ENCODE results near the gene CNTNAP2.
"Not testable (repeated sequence)": the region's sequence is repeated elsewhere in the genome, so short reads cannot be mapped to it uniquely, and the experiment has no call there.

CNTNAP2 gene

DNA sequence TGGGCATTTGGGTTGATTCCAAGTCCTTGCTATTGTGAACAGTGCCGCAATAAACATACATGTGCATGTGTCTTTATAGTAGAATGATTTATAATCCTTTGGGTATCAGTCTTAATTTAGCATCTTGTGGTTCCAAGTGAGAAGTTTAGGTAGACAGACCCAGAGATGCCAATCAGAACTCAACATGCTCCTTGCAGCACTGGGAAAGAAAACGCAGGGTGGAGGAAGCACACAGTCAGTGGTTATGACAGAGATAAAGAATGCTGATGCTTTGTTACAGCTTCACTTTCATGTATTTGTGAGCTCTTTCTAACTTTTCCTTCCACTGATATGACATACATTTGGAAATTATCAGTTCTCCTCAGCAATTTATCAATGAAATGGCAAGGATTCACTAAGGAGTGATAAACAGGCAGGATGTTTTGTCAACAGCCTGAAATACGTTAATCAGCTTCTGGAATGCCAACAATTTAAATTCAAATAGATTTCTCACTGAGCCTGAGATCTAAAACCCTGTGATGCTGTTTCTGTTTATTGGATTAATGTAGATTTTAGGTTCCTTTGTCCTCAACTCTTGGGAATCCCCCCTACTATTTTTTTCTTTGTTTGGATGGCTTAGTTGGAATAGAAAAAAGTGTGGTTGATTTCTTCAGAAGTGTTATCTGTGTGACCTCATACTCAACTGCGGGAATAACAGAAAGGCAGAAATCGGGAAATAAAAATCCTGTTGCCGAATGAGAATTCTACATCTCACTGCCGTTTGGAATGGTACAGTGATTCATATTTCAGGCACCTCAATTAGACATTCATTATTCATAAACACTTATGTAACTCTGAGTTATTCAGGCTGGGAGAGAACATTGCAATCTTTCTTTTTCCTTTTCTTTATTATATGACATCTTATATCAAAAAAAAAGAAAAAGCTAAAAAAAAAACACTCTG, 675.0 kb downstream of the CNTNAP2 start:
- no peak for DNase-seq

GRCh38 chr7:146804620-146805019, 688.0 kb downstream of the CNTNAP2 start:
- no peak for DNase-seq

DNA sequence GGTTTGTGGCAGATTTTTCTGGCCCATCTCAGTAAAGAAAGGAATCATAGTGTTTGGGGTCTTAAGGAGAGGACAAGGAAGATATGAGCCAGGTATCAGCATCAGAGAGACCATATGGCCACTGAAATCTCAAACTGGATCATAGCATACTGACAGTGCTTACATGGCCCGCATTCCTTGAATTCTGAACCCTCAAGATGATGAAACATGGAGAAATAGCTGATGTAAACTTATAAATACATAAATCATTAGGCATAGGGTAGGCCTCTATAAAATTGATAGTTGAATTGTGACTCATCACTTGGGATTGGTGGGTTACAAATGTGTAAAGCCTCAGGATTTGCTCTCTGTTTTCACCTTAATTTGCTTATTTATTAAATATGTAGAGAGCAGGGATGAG, 688.5 kb downstream of the CNTNAP2 start:
- DNase-seq, result no peak

DNA sequence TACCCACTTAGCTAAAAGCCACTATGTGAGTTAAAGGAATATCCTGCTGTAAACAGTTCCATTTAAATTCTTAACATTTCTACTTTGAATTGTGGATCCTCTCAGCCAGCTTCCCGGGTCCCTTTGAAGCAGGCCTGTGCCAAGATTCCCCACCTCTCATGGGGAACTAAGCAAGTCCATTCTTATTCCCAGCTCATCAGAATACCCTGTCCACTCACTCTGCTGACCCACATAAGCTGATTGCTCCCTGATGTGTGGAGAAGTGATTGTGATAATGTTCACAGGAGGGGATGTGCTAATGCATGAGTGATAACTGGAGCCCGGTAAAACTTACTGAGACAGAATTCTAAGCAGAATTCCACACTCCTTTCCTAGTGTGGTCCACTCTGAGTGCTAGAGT, 709.7 kb downstream of the CNTNAP2 start:
- DNase-seq, result no peak

- no peak for DNase-seq
Measured at GRCh38 chr7:146830686-146831085, 714.1 kb downstream of the CNTNAP2 start.

GRCh38 chr7:146831875-146832274, 715.3 kb downstream of the CNTNAP2 start:
- no peak for DNase-seq

DNA sequence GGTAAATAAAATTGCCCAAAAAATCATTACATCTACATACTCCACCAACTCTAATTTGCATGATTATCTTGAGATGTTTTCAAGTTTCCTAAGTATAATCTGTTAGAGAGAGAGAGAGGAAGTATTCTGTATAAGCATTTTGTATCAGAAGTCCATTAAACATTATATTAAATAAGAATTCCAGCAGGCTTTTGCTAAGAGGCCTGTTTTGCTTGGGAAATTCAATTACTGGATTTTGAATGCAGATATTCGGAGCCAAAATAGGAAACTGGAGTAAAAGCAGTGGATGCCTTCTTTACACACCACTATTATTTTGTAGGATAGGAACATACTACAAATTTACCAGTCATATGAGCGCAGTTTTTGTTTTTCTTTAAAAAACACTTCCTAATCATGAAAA, 727.8 kb downstream of the CNTNAP2 start:
- DNase-seq, result no peak

- no peak for DNase-seq
Measured at GRCh38 chr7:146858690-146859089, 742.1 kb downstream of the CNTNAP2 start.

DNA sequence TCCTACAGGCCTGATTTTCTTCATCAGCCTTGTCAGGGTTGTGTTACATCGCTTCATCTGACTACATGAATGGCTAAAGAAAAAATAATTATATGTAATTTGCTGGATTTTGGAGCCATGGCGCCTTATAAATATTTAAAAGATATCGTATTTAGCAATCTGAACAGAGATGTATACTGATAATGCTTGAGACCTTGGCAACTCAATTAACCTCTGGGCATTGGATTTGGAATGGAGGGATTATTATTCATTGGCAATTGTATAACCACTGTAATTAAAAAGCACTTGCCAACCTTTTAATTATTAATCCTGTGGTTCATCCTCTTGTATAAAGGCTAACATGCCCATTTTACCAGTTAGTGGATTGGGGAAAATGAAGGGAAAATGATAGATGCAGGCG, 745.1 kb downstream of the CNTNAP2 start:
- no peak for DNase-seq

DNA sequence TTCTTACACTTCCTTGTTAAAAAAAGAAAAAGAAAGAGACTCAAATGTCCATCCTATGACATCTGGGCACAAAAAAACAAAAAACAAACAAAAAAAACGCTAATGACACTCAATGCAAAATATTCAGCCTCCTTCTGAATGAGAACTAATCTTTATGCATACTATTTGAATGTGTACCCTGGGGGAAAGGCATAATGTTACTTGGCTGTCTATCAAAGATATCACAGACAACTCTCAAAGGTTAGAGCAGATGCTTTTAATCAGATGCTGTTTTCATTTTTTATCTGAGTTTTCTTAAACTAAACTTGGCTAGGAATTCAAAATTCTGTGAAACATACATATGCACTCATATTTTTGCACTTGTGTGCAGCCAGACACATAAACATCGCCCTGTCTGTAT, 745.8 kb downstream of the CNTNAP2 start:
- no peak for DNase-seq

GRCh38 chr7:146864644-146865043, 748.0 kb downstream of the CNTNAP2 start:
- no peak for DNase-seq

- DNase-seq, result no peak
Measured at GRCh38 chr7:146865696-146866095, 749.1 kb downstream of the CNTNAP2 start.

DNA sequence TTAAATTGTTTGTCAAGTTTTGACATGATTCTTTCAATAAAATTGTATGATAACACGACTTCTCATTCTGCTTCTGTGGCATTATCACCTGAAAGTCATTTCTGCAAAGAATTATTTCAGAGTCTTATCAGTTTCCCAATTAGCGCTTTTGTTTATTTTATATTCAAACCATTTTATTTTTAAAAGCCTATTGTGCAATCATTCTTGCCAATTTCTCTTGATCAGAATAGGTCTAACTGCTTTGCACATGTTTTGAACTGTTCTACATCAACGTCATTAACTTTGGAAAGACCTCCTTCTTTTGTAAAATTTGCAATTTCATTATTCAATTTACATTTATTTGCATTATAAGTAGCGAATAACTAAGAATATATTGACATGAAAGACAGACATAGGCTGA, 758.1 kb downstream of the CNTNAP2 start:
- DNase-seq, result no peak

DNA sequence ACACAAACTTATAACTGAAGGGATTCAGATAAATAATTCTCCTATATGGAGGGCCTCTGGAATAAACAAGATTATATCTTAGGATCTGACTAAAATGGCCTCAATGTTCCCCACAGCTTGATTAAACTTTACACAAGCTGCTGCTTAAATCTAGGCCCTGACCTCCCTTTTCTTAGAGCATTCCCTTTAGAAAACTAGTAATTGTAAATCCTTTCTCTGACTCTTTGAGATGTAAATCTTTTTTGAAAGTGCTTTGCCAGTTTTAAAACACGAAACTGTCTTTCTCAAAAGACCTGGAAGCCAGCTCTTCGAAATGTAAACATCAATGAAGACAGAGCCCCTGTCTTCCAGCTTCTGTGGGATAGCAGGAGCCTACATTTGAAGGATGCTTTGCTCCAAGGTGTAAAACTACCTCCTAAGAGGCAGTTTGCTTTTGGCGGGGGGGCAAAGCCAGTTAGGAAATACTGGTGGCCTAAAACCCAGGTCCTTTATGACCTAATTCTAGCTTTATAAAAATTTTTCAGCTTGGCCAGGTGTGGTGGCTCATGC, 758.7 kb downstream of the CNTNAP2 start:
- DNase-seq, result no peak

DNA sequence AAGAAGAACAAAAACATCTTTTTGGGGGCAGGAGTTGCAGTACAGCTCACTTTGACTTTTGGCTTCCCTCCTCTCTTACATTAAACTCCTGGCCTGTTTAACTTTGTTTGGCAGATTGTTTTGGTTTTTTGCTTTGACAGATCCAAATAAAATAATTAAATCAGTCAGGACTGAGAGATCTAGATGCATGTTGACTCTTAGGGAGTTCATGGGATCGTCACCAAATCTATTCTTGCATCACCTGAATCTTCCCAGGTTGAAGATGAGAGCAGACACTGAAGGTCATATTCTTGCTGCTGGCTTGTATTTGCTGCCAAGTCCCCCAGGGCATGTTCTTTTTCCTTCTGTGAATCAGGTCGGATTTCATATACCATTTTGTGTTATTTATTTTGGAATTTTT, 759.4 kb downstream of the CNTNAP2 start:
- DNase-seq, result no peak

DNA sequence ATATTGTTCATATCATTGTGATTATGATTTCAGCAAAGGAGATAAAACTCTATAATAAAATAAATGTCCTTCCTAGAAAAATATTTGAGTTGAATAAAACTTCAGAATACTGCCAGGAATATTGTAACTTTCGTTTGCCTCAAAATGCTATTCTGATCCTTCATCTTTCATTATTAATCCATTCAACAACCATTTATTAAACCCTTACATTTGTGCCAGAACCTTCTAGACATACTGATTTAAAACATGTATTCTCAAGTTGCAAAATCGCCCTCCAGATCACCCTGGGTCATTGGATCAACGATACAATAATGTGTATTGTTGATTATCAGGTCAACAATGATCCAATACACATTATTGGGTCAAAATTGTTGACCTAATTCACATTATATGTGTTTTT, 759.8 kb downstream of the CNTNAP2 start:
- DNase-seq, result no peak

- DNase-seq, result no peak
Measured at GRCh38 chr7:146878901-146879300, 762.3 kb downstream of the CNTNAP2 start.

GRCh38 chr7:146885231-146885630, 768.6 kb downstream of the CNTNAP2 start:
- no peak for DNase-seq

- no peak for DNase-seq
Measured at GRCh38 chr7:146889806-146890555, 773.4 kb downstream of the CNTNAP2 start.

DNA sequence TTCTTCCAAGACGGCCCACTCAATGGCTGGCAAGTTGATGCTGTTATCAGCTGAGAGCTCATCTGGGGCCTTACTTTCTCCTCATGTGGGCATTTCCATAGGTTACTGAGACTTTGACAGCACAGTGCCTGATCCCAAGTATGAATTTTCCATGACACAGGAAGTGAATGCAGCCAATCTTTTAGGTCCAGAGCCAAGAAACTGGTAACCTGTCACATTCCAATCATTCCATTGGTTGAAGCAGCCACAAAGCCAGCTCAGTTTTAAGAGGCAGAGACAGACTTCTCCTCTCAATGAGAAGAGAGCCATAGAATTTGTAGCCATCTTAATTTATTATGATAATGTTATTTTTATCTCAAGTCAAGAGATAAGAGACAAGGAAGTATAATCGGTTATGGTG, 775.5 kb downstream of the CNTNAP2 start:
- DNase-seq, result no peak

GRCh38 chr7:146894927-146895326, 778.3 kb downstream of the CNTNAP2 start:
- no peak for DNase-seq

DNA sequence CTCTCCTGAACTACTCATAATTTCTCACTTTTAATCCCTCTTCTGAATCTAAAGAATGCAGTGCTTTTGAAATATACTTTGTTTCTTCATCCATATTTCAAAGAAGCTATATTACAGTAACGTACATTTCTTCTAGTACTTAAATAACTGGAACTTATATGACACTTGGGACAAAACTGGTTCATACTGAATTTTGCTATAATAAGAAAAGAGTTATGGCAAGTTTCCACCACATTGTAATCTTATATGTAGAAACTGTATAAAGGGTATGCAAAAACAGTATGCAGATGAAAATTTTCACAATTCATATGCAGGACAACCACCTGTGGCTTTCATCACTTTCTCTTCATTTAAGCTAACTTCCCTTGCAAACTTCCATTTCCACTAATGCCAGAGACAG, 785.7 kb downstream of the CNTNAP2 start:
- DNase-seq, result no peak

DNA sequence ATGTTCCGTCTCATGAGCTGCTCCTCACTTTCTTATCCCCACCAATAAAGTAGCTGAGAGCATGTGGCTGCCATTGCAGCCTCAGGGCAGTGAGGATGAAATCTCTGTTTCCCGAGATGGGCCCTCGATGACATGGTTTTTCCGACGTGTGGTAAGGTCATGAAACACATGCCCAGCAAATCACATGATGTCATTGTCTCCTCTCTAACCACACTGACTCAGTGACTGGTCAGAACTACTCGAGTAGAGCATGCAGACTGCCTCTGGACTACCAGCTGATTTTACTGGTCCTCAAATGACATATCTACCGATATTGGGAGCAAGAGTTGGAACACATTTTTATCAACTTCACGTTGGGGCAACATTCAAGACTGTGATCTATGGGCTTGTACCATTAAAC, 786.1 kb downstream of the CNTNAP2 start:
- DNase-seq, result no peak

DNA sequence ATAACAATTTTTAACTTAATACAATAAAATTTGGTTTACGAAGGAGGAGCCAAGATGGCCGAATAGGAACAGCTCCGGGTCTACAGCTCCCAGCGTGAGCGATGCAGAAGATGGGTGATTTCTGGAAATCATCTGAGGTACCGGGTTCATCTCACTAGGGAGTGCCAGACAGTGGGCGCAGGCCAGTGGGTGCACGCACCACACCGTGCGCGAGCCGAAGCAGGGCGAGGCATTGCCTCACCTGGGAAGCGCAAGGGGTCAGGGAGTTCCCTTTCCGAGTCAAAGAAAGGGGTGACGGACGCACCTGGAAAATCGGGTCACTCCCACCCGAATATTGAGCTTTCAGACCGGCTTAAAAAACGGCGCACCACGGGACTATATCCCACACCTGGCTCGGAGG, 789.1 kb downstream of the CNTNAP2 start:
- DNase-seq, result not testable (repeated sequence)

Measured in NCI-H1930 (cell line).